IPS-NIHi7 (cell line): ENCODE results near the gene JHY.
A peak's percentile ranks its signal among the peaks of the same experiment; 100 is the strongest.

Experiments used
- DNase-seq: peaks from one replicate; pipeline ENCODE4 v3.0.0; 2012; ENCODE audit warnings: mixed read lengths; ENCODE audit errors: extremely low spot score

The JHY gene

GRCh38 chr11:122871302-122871701, 11.3 kb upstream of the JHY start:
- no peak for DNase-seq

- DNase-seq, result no peak
Measured at GRCh38 chr11:122872046-122872445, 10.5 kb upstream of the JHY start.

GRCh38 chr11:122874991-122875390, 7.6 kb upstream of the JHY start:
- DNase-seq, result no peak

- DNase-seq, result no peak
Measured at GRCh38 chr11:122877732-122878131, 4.8 kb upstream of the JHY start.

- peak; percentile 35 for DNase-seq
Measured at GRCh38 chr11:122879785-122880184, 2.8 kb upstream of the JHY start.

GRCh38 chr11:122882857-122883645, 492 bp downstream of the JHY start:
- peak; percentile 49 for DNase-seq

GRCh38 chr11:122883646-122883979, 1.1 kb downstream of the JHY start:
- no peak for DNase-seq

GRCh38 chr11:122888162-122888561, 5.6 kb downstream of the JHY start:
- DNase-seq, result no peak

- no peak for DNase-seq
Measured at GRCh38 chr11:122893131-122893530, 10.6 kb downstream of the JHY start.

GRCh38 chr11:122895563-122895962, 13.0 kb downstream of the JHY start:
- DNase-seq, result no peak

- DNase-seq, result no peak
Measured at GRCh38 chr11:122897606-122898210, 15.1 kb downstream of the JHY start.

GRCh38 chr11:122898799-122899198, 16.2 kb downstream of the JHY start:
- no peak for DNase-seq

GRCh38 chr11:122900587-122901202, 18.1 kb downstream of the JHY start:
- no peak for DNase-seq

- no peak for DNase-seq
Measured at GRCh38 chr11:122902951-122903350, 20.4 kb downstream of the JHY start.

- DNase-seq, result peak; percentile 32
Measured at GRCh38 chr11:122910775-122911174, 28.2 kb downstream of the JHY start.

GRCh38 chr11:122917311-122917710, 34.8 kb downstream of the JHY start:
- DNase-seq, result no peak

- DNase-seq, result no peak
Measured at GRCh38 chr11:122918734-122919133, 36.2 kb downstream of the JHY start.

- peak; percentile 59 for DNase-seq
Measured at GRCh38 chr11:122920579-122920978, 38.0 kb downstream of the JHY start.

- DNase-seq, result no peak
Measured at GRCh38 chr11:122922893-122923292, 40.3 kb downstream of the JHY start.

- DNase-seq, result no peak
Measured at GRCh38 chr11:122923302-122923701, 40.7 kb downstream of the JHY start.

GRCh38 chr11:122931510-122931909, 49.0 kb downstream of the JHY start:
- DNase-seq, result no peak

GRCh38 chr11:122933416-122933815, 50.9 kb downstream of the JHY start:
- DNase-seq, result no peak

- no peak for DNase-seq
Measured at GRCh38 chr11:122937983-122938382, 55.4 kb downstream of the JHY start.
